Upper lobe of right lung (tissue), 1 donor: ENCODE results near the gene MFN2. TPM values are rescaled to one million over a fixed set of nuclear protein-coding genes. Genes with fewer than 3 reads are reported as not detected.
A peak's percentile ranks its signal among the peaks of the same experiment; 100 is the strongest.

Source experiments
- ATAC-seq: fragments of 200-7000 bp; cut with Tn5 transposase; one replicate; pipeline ENCODE4 v1.9.1; 2020; ENCODE audit warnings: mild to moderate bottlenecking, moderate library complexity
- DNase-seq: peaks from one replicate; pipeline ENCODE4 v3.0.0-alpha.2; 2020
- H3K27ac ChIP-seq: fragments of 200-600 bp; one replicate; pipeline ENCODE4 v1.8.0; 2022
- H3K27me3 ChIP-seq: fragments of 200-600 bp; one replicate; pipeline ENCODE4 v1.8.0; 2022; ENCODE audit warnings: mild to moderate bottlenecking
- H3K36me3 ChIP-seq: fragments of 200-600 bp; one replicate; pipeline ENCODE4 v1.8.0; 2022
- H3K4me1 ChIP-seq: fragments of 200-600 bp; one replicate; pipeline ENCODE4 v1.8.0; 2022
- H3K4me3 ChIP-seq: fragments of 200-600 bp; one replicate; pipeline ENCODE4 v1.8.0; 2022; ENCODE audit warnings: mild to moderate bottlenecking
- H3K9me3 ChIP-seq: fragments of 200-600 bp; one replicate; pipeline ENCODE4 v1.8.0; 2022
- intact Hi-C: fragments of 100-400 bp; cut with DNase I; formaldehyde crosslinking; loops from one replicate; pipeline ENCODE4 v1.11.0; 2022
- total RNA-seq: library from RNA; stranded (reverse); fragmentation: NEBNext Ultra II Directional; extraction: Animal tissue kit (Norgen Biotek cat#: 25700); gene quantifications from one replicate; pipeline ENCODE4 v1.2.1, GENCODE V29; 2021
- TF ChIP-seq, protein P1 (sequence below): fragments of 200-600 bp; IDR thresholded peaks from one replicate; pipeline ENCODE4 v1.8.0; 2022; ENCODE audit warnings: antibody characterized with exemption
- donor health status: DM: no; HTN: yes; CAD: no; lungs with severe emphysema.

MFN2 gene
- total RNA-seq, 1 donor from 2014 or later: 89.9 TPM

- intact Hi-C loops: no loop called here
- H3K4me1 ChIP-seq: no peaks in the 10 kb centered on the region
- no peak overlapping the region for H3K27ac ChIP-seq
- no peak for ATAC-seq
- TF ChIP-seq, protein P1, sequence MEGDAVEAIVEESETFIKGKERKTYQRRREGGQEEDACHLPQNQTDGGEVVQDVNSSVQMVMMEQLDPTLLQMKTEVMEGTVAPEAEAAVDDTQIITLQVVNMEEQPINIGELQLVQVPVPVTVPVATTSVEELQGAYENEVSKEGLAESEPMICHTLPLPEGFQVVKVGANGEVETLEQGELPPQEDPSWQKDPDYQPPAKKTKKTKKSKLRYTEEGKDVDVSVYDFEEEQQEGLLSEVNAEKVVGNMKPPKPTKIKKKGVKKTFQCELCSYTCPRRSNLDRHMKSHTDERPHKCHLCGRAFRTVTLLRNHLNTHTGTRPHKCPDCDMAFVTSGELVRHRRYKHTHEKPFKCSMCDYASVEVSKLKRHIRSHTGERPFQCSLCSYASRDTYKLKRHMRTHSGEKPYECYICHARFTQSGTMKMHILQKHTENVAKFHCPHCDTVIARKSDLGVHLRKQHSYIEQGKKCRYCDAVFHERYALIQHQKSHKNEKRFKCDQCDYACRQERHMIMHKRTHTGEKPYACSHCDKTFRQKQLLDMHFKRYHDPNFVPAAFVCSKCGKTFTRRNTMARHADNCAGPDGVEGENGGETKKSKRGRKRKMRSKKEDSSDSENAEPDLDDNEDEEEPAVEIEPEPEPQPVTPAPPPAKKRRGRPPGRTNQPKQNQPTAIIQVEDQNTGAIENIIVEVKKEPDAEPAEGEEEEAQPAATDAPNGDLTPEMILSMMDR: no peak
- no peaks in the 10 kb centered on the region for H3K9me3 ChIP-seq
- no peak for DNase-seq
- peaks cover 80% of the 10 kb centered on the region for H3K36me3 ChIP-seq
- no peak overlapping the region for H3K4me3 ChIP-seq
- H3K27me3 ChIP-seq: no peaks in the 10 kb centered on the region
Measured at GRCh38 chr1:11991969-11992676, 11.9 kb downstream of the MFN2 start.

- Histone ChIP-seq H3K27me3 (no peaks in the 10 kb centered on the region), H3K36me3 (peaks cover 100% of the 10 kb centered on the region), H3K4me1 (no peaks in the 10 kb centered on the region), H3K27ac (no peak overlapping the region), H3K9me3 (no peaks in the 10 kb centered on the region), H3K4me3 (no peak overlapping the region)
- TF ChIP-seq, protein P1: no peak
- intact Hi-C loops: no loop called here
- DNase-seq: no peak
- no peak for ATAC-seq
Measured at GRCh38 chr1:11997081-11997850, 17.0 kb downstream of the MFN2 start.

GRCh38 chr1:11998636-11999035 is 18.4 kb downstream of the MFN2 start:
- intact Hi-C loops: no loop called here
- TF ChIP-seq, protein P1: no peak
- Histone ChIP-seq H3K9me3 (no peaks in the 10 kb centered on the region), H3K4me3 (no peak overlapping the region), H3K36me3 (peaks cover 100% of the 10 kb centered on the region), H3K4me1 (no peaks in the 10 kb centered on the region), H3K27ac (no peak overlapping the region), H3K27me3 (no peaks in the 10 kb centered on the region)
- DNase-seq (no peak), ATAC-seq (no peak)

DNA sequence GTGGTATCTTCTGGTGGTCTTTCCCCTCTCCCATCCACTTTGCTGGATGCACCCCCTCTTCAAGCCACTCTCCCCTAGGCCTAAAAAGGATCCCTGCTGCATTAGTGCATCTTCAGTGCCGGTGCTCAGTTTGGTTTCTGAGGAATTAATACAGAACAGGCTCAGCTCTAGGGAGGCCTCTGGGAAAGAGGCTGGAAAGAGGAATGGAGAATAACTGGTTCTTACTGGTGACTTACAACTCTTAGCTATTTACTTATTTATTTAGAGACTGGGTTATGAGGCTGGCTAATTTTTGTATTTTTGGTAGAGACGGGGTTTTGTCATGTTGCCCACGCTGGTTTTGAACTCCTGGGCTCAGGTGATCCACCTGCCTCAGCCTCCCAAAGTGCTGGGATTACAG is 19.0 kb downstream of the MFN2 start:
- H3K27me3 ChIP-seq: no peaks in the 10 kb centered on the region
- TF ChIP-seq, protein P1: no peak
- H3K9me3 ChIP-seq: no peaks in the 10 kb centered on the region
- H3K4me1 ChIP-seq: no peaks in the 10 kb centered on the region
- DNase-seq (no peak), ATAC-seq (no peak)
- H3K36me3 ChIP-seq: peaks cover 100% of the 10 kb centered on the region
- no peak overlapping the region for H3K27ac ChIP-seq
- intact Hi-C loops: no loop called here
- no peak overlapping the region for H3K4me3 ChIP-seq

- Histone ChIP-seq H3K4me3 (no peak overlapping the region), H3K27ac (no peak overlapping the region), H3K9me3 (no peaks in the 10 kb centered on the region), H3K27me3 (no peaks in the 10 kb centered on the region), H3K4me1 (no peaks in the 10 kb centered on the region), H3K36me3 (peaks cover 100% of the 10 kb centered on the region)
- ATAC-seq: peak; percentile 44
- TF ChIP-seq, protein P1: peak; percentile 49
- intact Hi-C loops: no loop called here
- no peak for DNase-seq
Measured at GRCh38 chr1:12001249-12001917, 21.1 kb downstream of the MFN2 start.
